KG1 (cell line): ENCODE data around the gene PLEKHA1.

Source experiments
- DNase-seq: peaks from one replicate; lab custom pipeline; 2025; lab: John Stamatoyannopoulos, UW

PLEKHA1 gene

GRCh38 chr10:122347170-122347841 is 27.2 kb upstream of the PLEKHA1 start:
- DNase-seq = no peak

DNA sequence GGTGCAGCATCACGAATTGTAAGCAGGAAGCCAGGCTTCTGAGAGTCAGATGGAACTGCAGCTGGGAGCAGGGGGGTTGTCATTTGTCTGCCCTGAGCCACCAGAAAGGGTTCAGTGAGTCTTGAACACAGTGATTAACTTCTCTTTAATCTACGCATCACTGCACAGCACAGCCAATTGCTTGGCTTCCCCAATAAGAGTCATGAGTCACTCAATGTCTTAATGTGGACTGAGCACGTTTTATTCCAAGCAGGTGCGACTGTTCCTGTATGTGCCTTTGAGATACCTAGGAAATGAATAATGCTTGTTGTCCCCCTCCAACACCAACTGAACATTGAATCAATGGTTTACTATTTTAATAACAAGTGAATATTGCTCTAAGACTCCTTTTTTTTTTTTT is 26.0 kb upstream of the PLEKHA1 start:
- no peak for DNase-seq

DNA sequence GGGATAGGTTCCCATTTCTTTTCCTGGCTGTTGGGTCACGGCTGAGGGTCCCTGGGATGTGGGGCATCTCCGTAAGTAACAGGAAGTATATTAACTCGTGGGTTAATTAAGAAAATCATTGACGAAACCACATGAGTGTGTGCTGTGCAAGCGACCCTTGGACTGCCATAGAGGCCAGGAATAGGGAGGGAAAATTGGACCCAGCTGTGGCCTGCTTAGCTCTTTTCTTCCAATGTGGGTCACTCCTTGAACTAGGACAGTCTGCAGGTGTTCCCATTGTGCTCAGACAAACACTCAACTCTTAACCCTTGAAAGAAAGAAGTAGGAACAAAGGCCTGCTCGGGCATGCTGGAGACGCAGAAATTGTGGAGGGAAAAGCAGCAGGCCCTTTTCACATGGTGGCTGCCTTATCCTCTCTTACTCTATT is 25.6 kb upstream of the PLEKHA1 start:
- DNase-seq = no peak

DNA sequence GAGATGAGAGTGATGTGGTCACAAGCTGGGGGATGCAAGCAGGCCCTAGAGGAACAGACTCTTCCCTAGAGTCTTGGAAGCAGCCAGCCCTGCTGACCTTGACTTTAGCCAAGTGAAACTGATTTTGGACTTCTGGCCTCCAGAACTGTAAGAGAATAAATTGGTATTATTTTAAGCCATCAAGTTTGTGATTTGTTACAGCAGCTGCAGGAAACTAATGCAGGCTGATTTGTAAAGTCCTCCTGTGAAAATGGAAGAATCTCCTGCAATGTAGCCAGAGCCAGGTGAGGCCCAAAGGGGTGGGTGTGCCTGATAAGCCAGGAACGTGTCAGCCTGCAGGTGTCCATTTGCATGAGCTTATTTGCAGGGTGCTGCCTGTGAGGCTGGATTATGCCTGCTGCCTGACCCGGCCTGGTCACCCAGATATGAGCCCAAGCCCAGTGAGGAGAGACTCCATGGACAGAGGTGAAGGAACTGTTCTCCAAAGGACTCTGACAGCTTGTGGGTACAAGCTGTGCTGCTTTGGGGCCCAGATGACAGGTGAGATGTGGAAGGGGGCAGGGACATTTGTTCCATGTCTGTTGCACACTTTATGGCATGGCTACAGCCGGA is 24.6 kb upstream of the PLEKHA1 start:
- no peak for DNase-seq

DNA sequence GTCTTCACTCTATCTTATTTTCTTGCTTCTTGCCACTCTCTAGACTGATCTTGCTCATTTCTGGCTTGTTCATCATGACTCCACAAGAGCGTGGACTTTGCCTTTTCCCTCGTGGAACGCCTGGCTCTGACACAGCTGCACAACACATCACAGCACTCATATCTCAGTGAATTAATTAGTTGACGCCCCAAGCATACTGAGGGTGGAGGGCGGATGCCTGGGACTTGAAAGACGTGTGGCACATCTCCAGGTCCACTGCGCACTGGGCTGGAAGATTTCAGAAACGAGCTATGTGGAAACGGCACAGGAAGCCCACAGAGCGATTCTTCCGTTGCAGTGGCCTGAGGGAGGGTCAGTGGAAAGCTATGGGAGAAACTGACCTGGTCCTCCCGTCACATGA is 23.6 kb upstream of the PLEKHA1 start:
- DNase-seq = no peak

- DNase-seq = no peak
Observed at GRCh38 chr10:122352817-122353525, 21.5 kb upstream of the PLEKHA1 start.

DNA sequence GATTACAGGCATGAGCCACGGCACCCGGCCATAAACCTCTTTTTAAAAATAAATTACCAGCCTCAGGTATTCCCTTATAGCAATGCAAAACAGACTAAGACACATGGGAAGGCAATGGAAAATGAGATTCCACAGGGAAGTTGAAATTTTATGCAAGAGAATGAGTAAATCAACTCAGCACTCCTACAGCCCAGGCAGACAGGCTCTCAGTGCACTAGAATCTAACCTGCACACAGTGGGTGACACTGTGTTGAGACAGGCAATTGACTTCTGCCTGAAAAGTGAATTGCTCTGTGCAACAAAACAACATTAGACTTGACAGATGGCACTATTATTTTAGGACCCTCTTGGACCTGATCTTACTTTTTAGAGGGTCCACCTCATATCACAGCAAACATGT is 20.1 kb upstream of the PLEKHA1 start:
- no peak for DNase-seq

DNA sequence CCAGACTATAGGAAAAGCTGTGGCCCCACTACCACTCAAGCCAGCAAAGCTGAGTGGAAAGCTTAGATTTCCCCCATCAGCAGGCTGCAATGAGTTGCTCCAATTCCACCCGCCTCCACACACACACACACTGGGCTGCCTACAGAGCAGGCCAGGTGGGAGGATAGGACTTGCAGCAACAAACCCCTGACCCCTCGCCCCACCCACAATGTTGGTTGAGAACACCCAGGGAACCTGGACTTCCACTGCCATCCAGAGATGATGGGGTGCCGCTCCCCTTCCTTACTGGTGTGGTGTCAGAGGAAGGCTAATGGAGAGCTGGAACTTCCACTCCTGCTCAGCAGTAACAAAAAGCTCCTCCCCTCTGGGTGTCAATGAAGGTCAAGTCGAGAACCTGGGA is 16.8 kb upstream of the PLEKHA1 start:
- DNase-seq = no peak

DNA sequence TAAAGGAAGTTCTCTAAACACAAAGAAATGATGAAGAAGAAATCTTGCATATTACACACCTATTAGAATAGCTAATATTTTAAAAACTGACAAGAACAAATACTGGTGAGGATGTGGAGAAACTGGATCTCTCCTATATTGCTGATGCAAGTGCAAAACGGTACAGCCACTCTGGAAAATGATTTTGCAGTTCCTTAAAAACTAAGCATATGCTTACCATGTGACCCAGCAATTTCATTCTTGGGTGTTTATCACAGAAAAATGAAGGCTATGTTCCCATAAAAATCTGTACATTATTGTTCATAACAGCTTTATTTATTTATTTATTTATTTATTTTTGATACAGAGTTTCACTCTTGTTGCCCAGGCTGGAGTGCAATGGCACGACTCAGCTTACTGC is 14.9 kb upstream of the PLEKHA1 start:
- DNase-seq = no peak

DNA sequence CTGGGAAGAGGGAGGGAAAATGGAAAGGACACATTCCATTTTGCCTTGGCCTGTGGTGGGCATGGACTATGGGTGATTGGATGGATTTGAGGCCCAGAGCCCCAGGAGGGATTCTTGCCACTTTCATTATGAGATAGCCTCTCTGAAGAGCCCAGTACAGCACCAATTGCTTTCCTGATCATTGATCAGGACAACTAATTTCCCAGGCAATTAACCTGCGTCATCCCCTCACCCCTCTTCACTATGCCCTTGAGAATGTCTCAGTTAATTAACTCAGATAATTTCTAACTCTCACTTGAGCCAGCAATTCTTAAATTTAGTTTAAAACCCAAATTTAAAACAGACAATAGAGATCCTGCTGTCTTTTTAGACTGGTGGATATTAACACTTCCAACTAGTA is 13.5 kb upstream of the PLEKHA1 start:
- DNase-seq = no peak

- no peak for DNase-seq
Observed at GRCh38 chr10:122362031-122362592, 12.4 kb upstream of the PLEKHA1 start.

- no peak for DNase-seq
Observed at GRCh38 chr10:122362621-122363020, 11.9 kb upstream of the PLEKHA1 start.

DNA sequence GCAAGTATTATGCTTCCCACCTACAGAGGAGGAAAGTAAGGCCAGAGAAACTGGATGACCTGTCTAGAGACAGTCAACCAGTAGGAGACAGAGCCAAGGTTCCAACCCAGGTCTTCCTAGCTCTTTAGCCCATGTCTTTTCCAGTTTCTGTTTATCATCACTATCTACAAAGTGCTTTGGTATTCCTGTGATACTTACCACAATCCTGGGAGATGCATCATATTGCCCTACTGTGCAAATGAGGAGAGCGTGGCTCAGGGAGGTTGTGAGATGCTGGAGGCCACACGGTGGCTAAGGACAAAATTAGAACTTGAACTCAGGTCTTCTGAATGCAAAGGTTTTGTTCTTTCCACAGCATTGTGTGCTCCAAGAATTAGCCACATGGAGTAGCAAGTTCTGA is 11.2 kb upstream of the PLEKHA1 start:
- DNase-seq = no peak

- no peak for DNase-seq
Observed at GRCh38 chr10:122363722-122364463, 10.6 kb upstream of the PLEKHA1 start.

DNA sequence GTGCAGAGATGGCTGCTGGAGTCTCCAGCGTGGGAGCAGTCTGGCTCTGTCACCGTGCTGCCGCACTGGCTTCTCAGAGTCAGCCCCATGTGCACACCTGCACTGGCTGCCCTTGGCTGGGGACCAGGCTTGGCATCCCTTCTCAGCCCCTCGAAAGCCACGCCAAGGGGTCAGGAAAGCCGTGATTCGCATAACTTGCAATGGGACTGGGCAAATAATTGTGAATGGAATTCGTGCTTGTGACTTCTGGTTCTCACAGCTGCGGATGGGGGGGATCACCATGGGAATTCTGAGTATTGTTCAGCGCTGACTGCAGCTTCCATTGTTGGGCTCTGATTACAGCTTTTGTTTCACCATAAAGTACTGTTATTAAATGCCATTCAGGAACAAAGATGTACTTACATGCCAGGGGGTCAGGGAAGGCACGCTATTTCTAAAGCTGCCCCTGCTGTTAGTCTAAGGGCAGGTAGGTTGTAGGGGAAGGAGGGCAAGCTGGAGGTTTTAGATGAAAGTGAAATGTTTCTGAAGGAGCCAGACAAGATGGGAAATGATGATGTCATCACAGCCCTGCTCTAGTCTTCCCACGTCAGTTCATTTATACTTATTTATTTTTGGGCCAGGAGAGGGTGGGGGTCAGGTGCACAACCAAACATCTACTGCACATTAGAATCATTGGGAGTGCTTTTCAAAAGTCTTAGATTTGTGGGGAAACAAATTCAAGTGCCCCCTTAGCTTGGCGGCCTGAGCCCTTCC is 5.8 kb upstream of the PLEKHA1 start:
- DNase-seq = no peak

GRCh38 chr10:122373108-122373507 is 1.4 kb upstream of the PLEKHA1 start:
- DNase-seq = no peak

GRCh38 chr10:122373721-122374120 is 787 bp upstream of the PLEKHA1 start:
- DNase-seq = no peak

DNA sequence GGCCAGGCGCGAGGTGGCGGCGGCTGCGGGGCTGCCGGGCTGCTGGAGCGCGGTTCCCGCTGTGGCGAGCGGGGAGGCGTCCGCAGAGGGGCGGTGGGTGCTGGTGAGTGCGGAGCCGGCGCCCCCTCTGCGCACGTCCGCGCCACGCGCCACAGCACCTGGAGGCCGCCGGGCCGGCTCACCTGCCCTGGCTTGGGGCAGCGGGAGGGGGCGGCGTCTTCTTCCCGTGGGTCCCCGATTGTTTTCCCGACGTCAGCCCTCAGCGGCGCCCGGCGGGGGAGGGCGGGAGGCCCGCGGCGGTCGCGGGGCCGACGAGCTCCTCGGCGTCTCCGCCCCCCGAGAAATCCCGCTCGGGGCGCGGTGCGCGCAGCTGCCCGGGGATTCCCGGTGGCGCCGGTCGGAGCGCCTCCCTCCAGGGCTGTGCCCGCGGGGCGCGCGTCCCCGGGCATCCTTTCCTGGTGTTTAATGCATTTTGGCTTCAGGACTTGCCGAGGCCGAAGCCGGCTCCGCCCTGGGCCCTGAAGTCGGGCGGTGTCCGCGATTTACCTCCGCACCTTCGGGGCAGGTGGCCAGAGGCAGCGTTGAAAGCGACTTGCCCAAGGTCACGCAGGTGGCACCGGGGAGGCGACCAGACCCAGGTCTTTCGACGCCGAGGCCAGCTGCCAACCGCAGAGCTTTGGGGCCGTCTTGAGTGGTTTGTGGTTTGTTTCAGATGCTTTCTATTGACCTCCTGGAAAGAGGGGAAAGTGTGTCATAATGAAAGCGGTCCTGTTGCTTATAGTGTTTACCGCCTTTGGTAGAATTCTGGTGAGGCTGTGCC is 561 bp downstream of the PLEKHA1 start:
- DNase-seq = no peak

- DNase-seq = no peak
Observed at GRCh38 chr10:122375679-122376160, 1.2 kb downstream of the PLEKHA1 start.

- DNase-seq = no peak
Observed at GRCh38 chr10:122376364-122376961, 2.0 kb downstream of the PLEKHA1 start.
